NCI-H69 (cell line): ENCODE measurements around the gene ACTL9.

ENCODE experiments used
- DNase-seq: peaks from one replicate; lab custom pipeline; 2025; lab: John Stamatoyannopoulos, UW

The ACTL9 gene

DNA sequence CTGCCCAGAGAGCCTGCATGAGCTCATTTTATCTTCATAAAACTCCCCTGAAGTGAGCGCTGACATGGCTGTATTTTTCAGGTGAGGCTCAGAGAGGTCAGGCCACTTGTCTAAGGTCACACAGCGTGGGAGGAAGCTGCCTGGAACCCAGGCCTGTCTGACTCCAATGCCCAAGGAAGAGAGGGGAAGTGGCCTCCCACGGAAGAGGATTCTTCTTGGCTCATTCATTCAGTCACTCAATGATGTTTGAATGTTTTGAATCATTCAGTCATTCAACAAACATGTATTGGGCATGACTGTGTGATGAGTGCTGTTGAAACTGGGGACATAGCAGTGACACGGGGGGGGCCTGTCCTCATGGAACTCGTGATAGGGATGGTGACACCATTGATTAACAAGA, 12.0 kb downstream of the ACTL9 start:
- DNase-seq, result no peak

DNA sequence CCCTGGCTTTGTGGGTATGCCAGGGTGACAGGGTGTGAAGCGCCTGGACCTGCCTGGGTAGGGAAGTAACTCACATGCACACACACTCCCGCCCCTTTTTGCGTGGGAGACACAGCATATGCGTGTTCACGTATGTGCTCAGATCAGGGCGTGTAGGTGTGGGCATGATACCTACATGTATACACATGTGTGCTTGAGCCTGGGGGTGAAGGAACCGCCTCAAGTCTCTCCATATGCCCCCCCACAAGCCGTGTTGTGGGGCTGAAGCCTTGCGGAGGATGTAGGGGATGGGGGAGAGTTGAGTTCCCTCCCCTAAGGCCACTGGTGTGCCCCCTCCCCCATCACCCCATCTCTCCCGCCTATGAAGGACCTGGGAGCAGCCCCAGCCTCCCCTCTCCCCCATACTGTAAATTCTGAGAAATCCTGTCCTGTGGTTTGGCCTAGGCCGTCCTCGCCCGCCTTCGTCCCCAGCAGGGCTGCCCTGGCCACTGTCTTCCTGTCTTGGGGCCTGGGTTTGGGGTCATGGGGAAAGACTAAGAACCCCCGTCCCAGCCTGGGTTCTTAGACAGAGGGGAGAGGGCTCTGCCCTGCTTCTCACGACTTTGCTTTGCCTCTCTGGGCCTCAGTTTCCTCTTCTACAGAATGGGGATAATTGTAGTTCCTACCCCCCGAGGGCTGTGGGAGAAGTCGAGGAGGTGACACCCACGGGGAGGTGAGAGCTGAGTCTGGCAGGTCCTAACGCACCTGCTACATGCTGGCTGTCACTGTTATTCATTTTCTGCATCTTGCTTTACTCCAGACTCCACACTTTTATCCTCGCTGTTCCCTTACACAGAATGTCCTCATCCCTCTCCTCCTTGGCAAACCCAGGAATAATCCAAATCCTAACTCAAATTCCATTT, 14.3 kb downstream of the ACTL9 start:
- no peak for DNase-seq

DNA sequence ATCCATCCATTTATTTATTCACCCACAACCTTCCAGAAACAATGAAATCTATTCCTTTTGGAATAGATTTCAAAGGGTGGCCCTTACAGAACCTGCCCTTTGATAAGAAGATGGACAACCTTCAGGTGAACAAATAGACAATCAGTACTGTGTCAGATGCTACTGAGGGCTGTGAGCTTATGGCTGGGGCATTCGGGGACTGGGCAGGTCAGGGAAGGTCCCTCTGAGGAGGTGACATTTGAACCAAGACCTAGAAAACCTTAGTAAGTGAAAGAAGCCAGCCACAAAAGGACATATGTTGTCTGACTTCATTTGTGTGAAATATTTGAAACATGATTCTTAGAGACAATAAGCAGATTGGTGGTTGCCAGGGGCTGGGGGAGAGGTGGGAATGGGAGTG, 15.7 kb downstream of the ACTL9 start:
- DNase-seq, result no peak

- DNase-seq, result no peak
Measured at GRCh38 chr19:8682472-8682871, 16.1 kb downstream of the ACTL9 start.

DNA sequence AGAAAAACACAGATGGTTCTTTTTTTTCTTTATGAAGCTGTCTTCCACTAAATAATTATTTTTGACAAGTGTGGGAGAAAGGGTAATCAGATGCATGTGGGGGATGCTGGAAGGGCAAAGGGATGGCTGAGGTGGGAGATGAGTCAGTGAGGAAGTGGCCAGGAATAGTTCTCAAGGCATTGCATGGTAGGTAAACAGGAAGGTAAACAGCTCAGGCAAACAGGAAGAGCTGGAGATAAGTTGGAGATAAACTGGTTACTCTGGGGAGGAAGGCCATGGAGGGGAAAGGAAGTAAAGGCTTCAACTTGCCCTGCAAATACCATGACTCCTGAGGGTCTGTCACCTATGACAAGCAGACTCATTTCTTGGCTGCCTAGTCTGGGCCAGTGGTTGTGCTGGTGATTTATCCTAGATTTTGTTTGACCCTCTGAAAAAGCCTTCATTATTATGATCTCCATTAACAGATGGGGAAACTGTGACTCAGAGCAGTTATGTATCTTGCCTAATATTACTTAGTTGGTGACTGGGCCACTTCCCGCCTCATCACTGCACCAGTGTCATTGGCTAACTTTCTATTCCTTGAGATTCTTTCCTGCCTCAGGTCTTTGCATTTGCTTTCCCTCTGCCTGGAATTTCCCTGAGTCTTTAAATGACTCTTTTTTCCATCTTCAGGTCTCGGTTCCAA, 17.1 kb downstream of the ACTL9 start:
- DNase-seq, result no peak

- no peak for DNase-seq
Measured at GRCh38 chr19:8680676-8681344, 17.8 kb downstream of the ACTL9 start.

DNA sequence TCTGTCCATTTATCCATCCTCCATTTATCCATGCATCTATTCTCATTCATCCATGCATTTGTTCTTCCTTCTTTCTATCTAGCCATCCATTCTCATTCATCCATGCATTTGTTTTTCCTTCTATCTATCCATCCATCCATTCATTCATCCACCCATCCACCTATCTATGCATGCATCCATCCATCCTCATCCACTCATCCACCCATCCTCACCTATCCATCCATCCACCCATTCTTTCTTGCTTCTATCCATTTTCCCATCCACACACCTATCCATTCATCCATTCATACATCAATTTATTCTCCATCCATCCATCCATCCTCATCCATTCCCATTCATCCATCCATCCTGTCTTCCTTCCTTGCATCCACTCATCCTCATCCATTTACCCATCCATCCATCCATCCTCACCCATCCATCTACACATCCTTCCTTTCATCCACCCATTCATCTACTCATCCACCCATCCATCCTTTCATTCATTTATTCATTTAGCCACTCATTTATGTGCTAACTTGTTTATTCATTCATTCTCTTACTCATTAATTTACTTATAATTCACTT, 20.3 kb downstream of the ACTL9 start:
- DNase-seq, result no peak

GRCh38 chr19:8675066-8675465, 23.5 kb downstream of the ACTL9 start:
- DNase-seq, result no peak

DNA sequence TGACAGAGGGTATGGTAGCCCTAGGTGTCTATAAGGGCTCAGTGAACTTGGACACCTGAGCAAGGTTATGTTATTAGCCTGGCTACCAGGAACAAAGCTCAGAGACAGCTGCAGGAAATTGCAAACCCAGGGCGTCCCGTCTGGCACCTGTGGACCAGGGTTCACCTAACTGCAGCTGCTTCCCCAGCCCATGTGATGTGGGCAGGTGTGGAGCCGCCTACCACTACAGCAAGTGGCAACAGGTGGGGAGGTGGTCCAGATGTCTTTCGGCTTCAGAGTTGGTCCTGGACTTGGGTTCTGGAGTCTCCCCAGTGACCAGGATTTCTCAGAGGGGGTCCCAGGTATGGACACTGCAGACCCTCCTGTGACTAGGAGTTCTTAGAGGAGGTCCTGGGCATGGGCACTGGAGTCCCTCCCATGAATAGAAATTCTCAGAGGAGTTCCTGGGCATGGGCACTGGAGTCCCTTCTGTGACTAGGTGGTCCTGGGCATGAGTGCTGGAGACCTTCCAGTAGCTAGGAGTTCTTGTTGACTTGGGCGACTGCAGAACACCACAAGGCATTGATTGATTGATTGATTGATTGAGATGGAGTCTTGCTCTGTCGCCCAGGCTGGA, 25.2 kb downstream of the ACTL9 start:
- DNase-seq, result no peak

DNA sequence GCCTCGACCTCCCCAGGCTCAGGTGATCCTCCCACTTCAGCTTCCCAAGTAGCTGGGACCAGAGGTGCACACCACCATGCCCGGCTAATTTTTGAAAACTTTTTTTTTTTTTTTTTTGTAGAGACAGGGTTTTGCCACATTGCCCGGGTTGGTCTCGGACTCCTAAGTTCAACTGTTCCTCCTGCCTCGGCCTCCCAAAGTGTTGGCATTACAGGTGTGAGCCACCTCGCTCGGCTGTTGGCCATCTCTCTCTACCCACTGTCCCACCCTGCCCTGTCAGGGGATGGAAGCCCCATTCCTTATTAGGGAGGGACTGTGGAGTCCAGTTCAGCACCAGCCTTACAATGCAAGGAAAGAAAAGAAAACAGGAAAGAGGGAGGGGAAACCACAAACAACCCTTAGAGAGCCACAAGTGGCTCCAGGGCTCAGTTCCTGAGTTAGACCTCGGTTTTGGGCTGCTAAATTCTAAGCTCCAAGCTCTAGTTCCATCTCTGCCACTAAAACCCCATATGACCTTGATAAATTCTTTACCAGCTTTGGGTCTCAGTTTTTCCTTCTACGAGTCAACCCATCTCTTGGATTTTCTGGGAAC, 31.7 kb downstream of the ACTL9 start:
- DNase-seq, result no peak

DNA sequence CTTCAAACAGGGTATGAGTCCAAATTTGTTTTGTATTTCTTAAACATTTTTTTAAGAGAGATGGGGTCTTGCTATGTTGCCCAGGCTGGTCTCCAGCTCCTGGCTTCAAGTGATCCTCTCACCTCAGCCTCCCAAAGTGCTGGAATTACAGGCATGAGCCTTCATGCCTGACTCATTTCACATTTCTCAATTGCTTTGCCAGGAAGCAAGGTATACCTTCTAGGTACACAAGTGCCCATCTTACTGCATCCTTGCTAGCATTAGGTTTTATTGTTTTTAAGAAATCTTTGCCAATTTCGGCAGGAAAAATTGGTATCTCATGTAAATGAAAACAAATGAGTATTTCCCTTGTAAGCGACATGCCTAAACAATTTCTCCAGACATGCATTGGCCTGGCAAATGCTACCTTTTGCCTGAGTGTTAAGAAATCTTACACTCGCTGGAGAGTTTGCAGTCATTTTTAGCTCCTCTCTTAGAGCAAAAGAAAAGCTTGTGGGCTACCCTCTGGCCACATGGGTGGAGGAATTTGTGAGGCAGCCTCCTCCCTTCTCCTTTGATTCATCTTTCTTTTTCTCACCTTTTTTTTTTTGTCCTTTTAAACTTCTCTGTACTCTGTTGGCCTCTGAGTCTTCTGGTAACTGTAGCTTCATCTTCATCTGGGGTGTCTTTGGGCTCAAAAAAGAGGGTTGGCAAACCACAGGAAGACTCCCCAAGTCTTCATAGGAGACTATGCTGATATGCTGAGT, 33.0 kb downstream of the ACTL9 start:
- DNase-seq, result no peak

DNA sequence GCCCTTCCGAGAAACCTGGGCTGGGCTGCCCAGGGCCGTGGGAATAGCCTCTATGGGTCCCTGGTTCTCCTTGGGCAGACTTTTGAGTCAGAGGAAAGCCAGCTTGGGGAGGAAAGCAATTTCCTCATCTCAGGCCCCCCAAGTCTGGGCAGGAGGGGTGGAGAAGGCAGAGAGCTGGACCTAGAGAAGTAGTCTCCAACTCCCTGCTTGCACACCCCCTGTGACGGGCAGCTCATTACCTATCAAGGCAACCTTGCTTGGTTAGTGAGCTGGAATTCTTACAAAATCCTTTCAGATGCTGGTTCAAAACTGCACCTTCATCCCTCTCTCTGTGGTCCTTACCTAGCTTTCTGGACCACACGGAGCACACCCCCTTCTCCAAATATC, 33.9 kb downstream of the ACTL9 start:
- no peak for DNase-seq

GRCh38 chr19:8663920-8664670, 34.5 kb downstream of the ACTL9 start:
- DNase-seq, result no peak

DNA sequence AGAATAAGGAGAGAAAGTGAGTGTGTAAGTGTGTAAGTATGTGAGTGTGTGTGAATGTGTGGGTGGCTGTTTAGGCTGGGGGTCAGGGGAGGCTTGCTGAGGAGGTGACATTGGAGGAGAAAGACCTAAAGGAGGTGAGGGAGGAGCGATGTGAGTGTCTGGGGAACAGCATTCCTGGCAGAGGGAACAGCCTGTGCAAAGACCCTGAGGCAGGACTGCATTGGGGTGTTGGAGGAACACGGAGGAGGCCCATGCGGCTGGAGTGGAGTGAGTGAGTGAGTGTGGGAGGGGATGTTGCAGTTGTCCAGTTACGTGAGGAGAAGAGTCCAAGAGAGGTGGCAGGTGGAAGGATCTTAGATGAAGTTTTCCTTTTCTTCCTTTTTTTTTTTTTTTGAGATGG, 36.3 kb downstream of the ACTL9 start:
- DNase-seq, result no peak

GRCh38 chr19:8659905-8660304, 38.7 kb downstream of the ACTL9 start:
- no peak for DNase-seq

- no peak for DNase-seq
Measured at GRCh38 chr19:8657869-8658268, 40.7 kb downstream of the ACTL9 start.

- peak; percentile 11 for DNase-seq
Measured at GRCh38 chr19:8655340-8655709, 43.3 kb downstream of the ACTL9 start.

- peak; percentile 48 for DNase-seq
Measured at GRCh38 chr19:8654591-8655339, 43.8 kb downstream of the ACTL9 start.

- no peak for DNase-seq
Measured at GRCh38 chr19:8648240-8648639, 50.4 kb downstream of the ACTL9 start.
